EL (cell line): ENCODE results near the gene PHETA2.

Experiments
- DNase-seq: peaks from one replicate; pipeline ENCODE4 v3.0.0-alpha.2; 2016

PHETA2 gene, protein sequence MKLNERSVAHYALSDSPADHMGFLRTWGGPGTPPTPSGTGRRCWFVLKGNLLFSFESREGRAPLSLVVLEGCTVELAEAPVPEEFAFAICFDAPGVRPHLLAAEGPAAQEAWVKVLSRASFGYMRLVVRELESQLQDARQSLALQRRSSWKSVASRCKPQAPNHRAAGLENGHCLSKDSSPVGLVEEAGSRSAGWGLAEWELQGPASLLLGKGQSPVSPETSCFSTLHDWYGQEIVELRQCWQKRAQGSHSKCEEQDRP

DNA sequence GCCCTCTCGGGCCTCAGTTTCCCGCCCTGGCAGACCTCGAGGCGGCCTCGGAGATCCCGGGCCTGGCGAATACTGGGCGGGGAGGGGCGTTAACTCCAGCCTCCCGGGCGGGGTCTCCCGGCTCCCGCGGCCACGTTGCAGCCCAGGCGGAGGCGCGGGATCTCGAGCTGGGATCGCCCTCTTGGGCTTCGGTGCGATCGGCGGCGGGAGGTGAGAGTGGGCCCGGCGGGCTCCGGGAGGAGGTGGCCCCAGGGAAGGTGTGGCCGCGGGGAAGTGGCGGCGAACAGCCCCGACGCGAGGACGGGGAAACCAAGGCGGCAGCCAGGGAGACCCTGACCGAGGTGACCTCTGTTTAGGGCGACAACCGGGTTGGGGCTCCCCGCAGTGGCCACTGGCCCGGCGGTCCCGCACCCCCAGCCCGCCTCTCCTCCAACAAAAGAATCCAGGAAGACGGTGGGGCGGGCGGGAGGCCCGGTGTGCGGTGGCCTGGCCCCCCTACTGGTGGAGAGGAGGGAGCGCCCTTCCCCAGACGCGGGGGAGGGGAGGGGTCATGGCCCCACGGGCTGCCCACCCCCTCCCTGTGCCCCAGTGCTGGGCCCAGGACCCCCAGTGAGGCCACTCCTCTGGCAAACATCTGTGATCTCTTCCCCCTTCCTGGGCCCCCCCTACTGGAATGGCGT is at the start of gene PHETA2:
Gene PHETA2 (plus strand): TSS at position 117 of the 680 bp plus-strand sequence. CDS start 3,046 bp downstream, outside the sequence.
- DNase-seq = peak; percentile 50

DNA sequence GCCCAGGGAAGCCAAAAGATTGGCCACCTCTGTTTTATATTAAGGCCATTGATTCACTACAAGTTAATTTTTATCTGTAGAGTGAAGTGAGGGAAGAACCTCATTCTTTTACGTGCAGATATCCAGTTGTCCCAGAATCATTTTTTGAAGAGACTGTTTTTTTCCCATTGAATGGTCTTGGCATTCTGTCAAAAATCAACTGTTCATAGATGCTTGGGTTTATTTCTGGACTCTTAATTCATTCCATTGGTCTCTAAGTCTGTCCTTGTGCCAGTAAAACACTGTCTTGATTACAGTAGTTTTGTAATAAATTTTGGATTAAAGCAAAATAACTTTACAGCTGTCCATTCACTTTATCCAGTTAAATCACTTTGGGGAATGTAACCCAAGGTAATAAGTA is 48.6 kb upstream of the PHETA2 start:
- no peak for DNase-seq

DNA sequence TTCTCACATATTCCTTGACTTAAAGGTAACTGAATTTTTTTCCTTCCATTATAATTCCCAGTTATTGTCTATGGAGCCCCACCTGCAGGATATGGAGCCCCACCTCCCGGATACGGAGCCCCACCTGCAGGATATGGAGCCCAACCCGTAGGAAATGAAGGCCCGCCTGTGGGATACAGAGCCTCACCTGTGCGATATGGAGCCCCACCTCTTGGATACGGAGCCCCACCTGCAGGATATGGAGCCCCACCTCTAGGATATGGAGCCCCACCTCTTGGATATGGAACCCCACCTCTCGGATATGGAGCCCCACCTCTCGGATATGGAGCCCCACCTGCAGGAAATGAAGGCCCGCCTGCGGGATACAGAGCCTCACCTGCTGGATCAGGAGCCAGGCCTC is 47.3 kb upstream of the PHETA2 start:
- no peak for DNase-seq

DNA sequence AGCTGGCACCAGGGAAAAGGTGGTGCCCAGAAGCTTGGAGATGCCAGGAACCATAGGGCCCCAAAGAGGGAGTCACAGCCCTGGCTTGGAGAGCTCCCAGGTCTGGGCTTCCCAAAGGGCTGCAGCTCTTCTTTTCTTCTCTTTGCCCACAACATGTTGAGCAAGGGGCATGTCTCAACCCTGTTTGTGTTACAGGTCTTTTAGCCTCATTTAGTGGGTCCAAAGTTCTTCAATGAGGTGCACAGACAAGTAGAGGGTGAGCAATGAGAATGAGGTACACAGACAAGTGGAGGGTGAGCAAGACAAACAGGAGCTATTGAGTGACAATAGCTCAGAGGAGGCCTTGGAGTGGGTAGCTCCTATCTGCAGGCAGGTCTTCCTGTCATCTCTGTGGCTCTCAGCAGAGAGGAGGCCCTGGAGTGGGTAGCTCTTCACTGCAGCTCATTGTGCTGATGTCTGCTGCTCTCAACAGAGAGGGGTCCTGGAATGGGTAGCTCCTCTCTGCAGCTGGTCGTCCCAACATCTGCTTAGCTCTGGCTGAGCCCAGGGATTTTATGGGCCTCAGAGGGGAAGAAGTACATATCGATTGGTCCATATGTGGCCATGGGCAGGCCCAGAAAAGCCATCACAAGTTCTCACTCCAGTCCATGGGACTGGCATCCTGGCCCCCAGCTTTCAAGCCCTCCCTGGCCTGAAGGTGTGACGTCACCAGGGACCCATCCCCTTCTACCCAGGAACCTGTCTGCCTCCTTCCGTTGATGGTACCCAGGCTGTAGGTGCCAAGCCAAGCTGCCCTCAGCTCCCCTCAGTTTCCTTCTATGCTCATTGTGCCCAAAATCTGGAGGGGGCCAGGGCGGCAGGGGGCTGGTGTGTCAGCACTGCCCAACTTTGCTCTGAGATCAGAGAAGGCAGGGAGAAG is 40.5 kb upstream of the PHETA2 start:
- DNase-seq = no peak

DNA sequence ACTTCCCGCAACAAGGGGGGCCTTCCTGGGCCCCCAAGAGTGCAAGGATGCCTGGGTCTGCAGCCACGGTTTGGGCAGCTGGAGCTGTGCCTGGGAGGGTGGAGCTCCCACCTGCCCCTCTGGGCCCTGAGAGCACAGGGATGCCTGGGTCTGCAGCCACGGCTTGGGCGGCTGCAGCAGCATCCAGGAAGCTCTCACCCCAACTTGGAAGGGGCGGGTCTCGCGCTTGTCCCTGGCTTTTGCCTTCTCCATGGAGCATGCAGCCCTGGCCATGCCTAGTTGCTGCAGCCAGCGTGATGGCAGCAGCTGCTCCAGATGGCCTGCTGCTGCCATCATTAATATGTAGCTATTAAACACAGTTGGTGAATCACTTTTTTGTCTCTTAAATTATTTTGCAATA is 38.8 kb upstream of the PHETA2 start:
- no peak for DNase-seq

DNA sequence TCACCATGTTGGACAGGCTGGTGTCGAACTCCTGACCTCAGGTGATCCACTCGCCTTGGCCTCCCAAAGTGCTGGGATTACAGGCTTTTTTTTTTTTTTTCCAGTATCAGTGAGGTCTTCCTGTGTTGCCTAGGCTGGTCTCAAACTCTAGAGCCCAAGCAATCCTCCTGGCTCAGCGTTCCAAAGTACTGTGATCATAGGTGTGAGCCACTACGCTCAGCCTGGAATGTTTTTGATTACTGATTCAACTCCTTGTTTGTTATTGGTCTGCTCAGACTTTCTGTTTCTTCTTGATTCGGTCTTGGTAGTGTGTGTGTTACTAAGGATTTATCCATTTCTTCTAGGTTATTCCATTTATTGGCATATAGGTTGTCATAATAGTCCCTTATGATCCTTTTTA is 34.8 kb upstream of the PHETA2 start:
- DNase-seq = peak; percentile 58

DNA sequence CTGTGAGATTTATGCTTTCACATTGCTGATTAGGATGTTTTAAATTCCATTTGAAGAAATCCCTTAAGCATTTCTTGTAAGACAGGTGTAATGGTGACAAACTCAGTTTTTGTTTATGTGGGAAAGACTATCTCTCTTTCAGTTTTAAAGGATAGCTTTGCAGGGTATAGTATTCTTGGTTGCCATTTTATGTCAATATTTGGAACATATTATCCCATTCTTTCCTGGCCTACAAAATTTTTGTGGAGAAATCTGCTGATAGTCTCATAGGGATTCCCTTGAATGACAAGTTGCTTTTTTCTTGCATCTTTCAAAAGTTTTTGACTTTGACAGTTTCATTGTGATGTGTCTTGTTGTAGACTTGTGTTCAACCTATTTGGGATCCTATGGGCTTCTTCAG is 32.3 kb upstream of the PHETA2 start:
- DNase-seq = no peak

DNA sequence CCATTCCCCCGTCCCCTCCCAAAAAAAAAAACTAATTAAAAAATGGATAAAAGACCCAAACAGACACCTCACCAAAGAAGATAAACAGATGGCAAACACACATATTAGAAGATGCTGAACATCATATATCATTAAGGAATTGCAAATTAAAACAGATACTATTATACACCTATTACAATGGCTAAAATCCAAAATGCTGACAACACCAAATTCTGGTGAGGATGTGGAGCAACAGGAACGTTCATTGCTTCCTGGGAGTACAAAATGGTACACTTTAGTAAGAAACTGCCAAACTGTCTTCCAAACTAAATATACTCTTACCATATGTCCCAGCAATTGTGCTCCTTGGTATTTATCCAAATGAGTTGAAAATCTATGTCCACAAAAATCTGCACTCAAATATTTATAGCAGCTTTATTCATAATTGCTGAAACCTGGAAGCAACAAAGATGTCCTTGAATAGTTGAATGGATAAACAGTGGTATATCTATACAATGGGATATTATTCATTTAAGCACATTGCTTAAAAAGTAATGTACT is 23.3 kb upstream of the PHETA2 start:
- DNase-seq = no peak

DNA sequence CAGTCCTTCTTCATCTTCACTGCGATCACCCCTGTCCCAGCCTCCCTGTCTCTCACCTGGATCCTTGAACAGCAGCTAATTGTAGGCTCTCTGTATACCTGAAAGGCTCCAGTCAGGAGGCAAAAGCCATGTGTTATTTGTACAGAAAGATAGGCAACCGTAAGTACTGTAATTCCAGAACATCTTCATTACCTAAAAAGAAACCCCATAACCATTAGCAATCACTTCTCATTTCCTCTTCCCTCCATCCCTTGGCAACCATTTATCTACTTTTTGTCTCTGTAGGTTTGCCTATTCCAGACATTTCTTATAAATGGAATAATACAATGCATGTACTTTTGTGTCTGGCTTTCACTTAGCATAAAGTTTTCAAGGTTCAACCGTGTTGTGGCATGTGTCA is 21.3 kb upstream of the PHETA2 start:
- DNase-seq = no peak

DNA sequence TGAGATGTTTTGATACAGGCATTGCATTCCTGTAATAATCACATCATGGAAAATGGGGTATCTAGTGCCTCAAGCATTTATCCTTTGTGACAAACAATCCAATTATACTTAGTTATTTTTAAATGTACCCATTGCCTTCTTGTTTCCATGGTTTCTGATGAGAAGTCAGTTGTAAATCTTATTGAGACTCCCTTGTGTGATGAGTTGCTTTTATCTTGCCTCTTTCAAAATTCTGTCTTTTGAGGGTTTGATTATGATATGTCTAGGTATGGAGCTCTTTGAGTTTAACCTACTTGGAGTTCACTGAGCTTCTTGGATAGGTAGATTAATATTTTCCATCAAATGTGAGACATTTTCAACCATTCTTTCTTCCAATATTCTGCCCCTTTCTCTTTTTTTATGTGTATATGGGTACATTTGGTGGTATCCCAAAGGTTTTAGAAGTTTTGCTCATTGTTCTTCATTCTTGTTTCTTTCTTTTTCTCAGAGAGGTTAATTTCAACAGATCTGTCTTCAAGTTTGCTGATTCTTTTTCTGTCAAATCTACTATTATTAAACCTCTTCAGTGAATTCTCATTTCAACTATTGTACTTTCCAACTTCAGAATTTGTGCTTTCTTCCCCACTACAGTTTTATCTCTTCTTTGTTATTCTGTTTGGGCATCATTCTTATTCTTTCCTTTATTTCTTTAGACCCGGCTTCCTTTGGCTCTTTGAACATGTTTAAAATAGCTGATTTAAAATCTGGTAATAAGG is 17.1 kb upstream of the PHETA2 start:
- no peak for DNase-seq

DNA sequence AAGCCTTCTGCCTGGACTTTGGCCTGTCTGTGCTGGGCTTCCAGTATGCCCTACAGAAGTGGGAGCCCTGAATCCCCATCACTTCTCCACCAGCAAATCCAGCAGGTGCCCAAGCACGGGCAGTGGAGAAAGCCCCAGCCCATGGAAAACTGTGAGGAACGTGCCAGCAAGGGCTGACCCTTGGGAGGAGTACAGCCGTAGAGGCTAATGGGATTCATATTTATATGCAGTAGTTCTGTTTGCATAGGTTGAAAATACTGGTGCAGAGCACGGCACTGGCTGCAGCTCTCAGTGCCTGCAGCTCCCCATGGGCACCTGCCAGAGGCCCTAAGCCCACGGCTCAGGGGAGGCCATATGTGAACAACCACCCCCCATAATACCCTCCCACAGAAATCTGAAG is 13.6 kb upstream of the PHETA2 start:
- no peak for DNase-seq

DNA sequence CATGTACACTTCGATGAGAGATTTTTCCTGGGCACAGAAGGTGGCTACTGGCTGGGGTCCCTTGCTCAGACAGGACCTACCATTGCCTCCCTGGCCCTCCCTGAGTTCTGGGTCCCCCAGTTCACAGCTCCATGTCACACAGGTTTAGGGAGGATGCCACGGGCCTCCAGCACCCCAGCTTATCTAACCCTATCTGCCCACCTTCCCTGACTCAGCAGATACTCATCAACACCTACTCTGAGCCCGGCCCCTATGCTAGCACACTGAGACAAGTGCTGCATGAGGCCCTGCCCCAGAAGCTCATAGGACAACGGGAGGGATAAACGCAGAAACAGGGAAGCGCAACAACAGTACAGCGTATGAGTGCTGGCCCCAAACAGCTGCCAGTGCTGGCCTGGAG is 13.0 kb upstream of the PHETA2 start:
- DNase-seq = no peak

DNA sequence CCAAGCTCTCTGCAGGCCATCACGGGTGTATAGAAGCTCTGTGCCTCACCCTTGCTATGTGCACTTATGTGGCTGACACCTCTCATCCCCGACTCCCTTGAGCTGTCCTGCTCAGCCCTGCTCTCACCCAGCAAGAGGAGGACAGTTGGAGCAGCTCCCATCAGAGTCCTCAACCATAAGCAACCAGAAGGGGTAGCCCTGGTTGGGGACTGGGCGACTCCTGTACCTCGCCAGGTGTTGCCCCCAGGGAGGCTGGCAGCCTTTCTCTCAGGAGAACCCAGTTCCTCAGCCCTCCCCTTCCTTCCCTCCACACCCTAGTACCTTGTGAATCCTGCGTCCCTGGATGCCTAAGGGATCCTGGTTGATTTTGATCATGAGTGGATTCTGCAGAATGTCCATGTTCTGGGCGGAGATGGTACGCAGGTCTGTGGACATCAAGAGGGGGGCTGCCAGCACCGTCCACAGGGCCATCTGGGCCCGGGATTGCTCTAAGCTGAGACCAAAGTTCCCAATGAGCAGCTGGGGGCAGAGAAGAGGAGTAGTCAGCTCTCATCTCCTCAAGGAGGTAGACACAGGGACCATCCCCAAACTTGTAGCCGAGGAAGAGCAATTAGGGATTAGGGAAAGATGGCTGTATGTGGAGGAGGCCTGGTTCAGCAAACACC is 11.4 kb upstream of the PHETA2 start:
- DNase-seq = no peak

DNA sequence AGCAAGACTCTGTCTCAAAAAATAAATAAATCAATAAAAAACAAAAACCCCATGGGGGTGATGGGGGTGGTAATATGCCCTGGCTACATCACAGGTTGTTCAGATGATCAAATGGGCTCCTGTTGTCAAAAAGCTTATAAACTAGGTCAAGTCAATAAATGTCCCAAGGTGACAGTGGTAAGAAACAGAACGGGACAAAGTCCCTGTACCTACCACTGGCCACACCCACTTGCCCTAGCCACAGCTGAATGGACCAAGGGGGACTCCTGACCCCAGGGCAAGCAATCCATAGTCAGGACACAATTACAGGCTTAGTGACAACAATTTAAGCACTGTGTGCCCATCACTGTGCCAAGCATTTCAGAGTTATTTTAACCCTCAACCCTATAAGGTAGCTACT is 9.4 kb upstream of the PHETA2 start:
- no peak for DNase-seq

DNA sequence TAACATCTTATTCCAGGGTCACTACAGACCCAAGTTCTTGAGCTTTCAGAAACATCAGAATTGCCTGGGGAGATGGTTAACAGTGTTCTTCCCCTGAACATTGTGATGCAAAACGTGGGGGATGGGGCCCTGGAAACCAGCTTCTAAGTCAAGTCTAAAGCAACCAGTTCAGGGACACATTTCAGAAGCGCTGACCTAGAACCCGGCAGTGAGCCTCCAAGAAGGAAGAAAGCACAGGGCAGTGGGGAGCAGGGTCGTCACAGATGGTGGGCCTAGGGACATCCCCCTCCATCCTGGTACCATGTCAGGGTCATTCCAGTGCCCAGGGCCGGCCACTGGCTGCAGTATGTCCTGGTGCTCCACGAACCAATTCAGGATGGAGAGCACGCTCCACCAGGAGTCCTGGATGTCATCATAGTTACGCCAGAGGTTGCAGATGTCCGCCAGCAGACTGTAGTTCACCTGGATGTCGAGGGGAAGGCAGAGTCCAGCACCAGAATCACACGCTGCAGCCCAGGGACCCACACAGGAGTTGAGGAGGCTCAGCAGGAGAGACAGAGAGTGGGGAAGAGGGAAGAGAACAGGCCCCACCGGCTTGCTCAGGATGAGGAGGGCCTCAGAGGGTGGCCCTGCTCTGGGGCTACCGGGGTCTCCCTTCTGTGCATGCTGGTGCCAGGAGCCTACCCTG is 8.5 kb upstream of the PHETA2 start:
- DNase-seq = no peak

DNA sequence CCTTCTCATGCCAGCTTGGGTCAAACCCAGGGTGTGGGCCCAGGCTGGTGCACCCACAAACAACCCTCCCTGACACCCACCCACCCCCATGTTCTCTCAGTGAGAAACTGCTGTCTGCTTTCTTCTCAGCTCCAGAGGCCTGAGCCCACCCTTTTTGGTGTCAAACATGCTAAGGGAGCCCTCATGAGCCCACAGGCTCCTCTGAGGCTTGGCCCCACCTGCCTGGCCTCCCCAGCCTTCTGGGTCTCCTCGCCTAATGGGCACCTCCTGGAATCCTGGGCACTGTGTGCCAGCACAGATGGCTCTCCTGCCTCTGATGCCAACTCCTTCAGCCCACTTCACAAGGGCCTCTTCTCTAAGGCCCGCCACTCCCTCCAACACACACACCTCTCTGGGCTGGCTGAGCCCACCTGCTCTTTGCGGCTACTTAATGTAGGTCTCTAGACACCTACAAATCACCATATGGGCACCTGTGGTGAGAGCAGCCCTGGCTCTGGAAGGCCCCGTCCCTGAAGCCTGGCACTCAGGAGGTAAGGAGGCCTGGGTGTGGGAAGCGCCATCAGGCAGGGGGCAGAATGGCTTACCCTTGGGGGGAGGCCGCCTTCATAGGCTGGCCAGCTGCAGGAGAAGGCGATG is 7.8 kb upstream of the PHETA2 start:
- DNase-seq = no peak

DNA sequence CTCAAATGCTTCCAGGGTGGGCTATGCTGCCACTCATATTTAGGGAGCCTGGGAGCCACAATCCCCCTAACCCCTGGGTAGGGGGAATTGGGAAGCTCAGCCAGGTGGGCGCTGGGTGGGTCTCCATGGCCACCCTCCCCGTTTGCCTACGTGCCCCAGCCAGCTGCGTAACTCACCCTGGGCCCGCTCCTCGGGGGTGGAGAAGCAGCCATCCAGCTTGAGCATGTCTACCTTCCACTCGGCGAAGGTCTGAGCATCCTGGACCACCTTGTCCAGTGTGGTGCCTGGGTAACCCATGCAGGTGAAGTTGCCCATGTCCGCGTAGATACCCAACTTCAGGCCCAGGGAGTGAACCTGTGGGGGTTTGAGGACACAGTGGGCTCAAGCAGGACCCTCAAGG is 7.1 kb upstream of the PHETA2 start:
- DNase-seq = no peak

DNA sequence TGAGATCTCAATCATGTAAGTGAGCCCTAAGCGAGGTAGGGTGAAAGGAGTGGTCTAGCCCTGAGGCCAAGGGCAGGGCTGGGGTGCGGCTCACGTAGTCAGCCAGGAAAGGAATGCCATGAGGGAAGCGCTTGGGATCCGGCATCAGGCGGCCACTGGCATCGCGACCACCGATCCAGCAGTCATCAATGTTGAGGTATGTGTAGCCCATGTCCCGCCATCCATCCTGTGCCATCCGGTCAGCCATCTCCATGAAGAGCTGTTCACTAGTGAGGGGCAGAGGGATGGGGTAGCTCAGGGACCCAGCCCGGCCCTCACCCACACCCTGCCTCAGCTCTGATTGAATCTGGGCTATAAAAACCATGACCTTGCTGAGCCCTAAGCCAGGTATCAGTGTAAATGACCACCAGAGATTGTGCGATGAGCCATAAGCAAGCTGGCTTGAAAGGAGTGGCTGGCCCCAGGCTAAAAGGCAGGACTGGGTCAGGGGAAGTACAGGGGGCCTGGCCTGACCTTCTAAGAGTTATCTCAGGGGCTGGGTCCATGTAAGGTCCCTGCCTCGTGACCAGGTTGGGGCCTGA is 6.3 kb upstream of the PHETA2 start:
- no peak for DNase-seq

DNA sequence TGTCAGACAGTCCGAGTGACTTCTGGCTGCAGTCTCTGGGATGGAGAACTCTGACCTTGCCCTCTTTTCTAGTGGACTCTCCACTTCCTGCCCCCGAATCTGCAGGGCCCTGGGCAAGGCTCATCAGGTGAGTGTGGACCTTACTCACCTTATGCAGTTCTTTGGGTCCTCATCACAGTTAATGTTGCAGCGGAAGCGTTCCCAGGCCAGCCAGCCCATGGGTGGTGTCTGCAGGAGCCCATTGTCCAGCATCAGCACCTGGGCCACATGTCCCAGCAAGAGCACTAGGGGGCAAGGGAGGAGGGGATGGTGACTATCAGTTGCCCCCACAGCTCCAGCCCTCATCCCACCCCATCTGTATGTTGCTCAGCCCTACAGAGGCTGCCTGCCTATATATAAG is 5.8 kb upstream of the PHETA2 start:
- no peak for DNase-seq

DNA sequence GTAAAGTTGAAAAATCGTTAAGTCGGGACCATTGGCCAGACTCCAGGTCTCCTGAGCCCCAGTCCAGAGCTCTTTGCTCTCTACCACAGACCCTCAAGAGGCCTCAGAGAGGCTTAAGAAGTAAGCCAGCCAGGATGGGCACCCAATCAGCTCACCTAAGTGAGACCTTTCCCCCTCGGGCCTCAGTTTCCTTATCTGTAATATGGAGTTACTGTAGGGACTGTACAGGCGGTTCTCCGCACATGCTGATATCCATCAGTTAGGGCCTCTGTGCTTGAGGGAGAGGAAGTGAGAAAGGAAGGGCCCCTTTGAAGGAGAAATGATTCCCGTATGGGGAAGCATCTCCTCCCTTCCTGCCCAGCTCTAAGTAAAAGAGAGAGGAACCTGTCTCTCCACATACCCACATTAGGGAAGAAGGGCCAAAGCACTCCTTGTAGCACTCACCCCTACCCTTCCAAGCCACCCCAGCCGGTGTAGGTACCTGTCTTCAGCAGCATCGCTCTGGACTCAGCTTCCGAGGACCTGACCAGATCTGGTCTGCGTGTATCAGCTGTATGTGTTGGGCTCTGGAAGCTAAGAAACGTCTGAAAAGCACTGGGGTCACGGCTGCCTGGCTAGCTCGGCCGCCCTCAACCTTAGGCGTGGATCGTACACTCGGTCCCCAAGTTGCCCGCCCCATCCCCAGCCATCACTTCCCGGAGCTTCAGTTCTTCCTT is 4.1 kb upstream of the PHETA2 start:
- DNase-seq = peak; percentile 31
